NOMO-1 (cell line): ENCODE data around the gene METTL21A.
A peak's percentile ranks its signal among the peaks of the same experiment; 100 is the strongest.

Experiments
- DNase-seq, 2 experiments: peaks; one replicate each; lab custom pipeline; 2025; ENCODE audit not compliant: unreplicated experiment in 2 of 2; lab: John Stamatoyannopoulos, UW

The METTL21A gene

GRCh38 chr2:207624185-207625013 is 795 bp downstream of the METTL21A start:
- DNase-seq, result peak; percentile 69 to 76

DNA sequence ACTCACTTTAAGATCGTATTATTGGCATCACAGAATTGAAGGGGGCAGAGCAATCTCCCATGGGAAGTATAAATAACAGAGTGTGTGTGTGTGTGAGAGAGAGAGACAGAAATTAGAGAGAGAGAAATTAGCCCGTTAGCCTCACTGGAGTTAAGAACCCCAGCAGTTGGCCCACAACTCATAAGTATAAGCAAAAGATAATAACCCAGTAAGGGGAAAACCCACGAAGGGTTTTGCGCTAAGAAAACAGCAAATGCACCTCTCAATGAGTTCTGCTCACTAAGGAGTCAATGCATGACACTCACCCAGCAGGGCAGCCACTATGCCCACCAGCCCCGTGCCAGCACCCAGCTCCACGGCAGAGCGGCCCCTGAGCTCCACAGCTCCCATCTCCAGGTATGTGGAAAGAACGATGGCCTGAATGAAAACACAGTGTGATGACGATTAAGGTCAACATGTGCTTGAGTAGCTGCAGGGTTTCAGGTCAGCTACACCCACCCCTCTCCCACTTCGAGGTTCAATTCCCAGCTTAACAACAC is 3.6 kb downstream of the METTL21A start:
- DNase-seq, result no peak

DNA sequence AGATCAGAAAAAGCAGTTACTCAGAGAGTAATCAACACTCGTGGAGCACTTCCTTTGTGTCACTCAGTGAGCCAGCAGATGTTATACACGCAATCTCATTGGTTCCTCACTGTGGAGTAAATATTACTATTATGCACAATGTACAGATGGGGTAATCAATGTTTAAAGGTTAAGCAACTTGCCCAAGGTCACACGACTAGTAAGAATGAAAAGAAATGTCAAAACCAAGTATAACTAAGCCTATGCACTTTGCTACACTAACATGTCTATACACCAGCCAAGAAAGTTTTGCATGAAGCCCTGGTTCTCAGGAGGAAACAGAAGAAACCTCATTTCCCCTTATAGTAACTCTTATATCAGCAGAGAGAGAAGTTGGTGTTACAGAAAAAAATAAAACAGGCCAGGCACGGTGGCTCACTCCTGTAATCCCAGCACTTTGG is 5.4 kb downstream of the METTL21A start:
- peak; percentile 48 to 94 for DNase-seq

DNA sequence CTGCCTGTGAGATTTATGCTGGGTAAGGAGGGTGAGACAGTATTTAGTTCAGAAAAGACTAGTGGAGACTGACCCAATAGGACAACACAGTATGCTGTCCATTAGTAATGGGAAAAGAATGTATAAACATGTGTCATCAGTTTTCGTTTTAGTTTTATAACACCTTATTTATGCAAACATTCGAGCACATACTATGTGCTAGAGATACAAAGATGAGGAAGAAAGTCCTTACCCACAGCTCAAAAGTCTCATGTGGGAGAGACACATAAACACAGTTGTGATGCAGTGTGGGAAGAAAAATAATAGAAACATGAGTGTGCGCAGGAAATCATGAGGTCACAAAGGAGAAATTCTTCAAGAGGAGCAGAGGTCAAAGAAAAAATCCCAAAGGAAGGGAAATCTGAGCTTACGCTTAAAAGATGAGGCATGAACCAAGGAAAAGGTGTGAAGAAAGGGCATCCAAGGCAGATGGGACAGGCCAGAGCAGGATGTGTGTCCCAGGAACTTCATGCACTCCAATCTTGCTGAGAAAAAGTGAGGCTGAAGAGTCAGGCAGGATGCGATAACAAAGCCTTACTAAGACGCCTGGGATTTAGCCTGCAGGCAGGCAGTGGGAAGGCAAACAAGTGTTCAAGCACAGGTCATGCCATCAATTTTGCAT is 8.1 kb downstream of the METTL21A start:
- no peak for DNase-seq

DNA sequence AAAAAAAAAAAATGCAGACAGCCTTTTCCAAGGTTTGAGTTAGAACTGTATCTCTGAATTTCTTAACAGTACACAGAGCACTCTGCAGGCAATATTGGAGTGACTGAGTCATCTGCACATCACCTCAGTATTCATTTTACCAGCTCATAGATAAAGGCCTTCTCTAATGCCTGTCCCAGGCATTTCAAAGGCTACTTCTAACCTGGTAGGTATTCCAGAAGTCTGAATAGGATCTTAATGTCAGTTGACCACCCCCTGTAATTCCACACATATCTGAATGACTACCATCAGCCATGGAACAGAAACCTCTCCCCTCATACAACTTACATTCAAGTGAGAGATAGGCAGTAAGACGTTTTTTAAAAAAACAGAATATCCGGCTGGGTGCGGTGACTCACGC is 9.0 kb downstream of the METTL21A start:
- no peak for DNase-seq

- no peak for DNase-seq
Observed at GRCh38 chr2:207614824-207615223, 10.4 kb downstream of the METTL21A start.

GRCh38 chr2:207612714-207613113 is 12.5 kb downstream of the METTL21A start:
- no peak for DNase-seq

DNA sequence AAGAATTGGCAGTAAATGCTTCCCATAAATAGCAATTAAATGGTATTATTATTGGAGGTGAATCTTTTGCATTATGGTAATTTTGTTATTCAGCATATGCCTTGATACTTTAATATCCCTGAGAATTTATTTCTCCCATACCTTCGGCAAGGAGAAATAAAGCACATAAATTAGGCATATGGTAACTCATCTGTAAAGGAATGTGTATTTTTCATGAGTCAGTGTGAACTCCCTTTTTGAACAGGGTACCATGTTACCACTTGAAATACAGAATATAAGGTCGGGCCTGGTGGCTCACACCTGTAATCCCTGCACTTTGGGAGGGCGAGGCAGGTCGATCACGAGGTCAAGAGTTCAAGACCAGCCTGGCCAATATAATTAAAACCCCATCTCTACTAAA is 18.4 kb downstream of the METTL21A start:
- DNase-seq, result no peak

- no peak for DNase-seq
Observed at GRCh38 chr2:207606399-207606798, 18.8 kb downstream of the METTL21A start.

DNA sequence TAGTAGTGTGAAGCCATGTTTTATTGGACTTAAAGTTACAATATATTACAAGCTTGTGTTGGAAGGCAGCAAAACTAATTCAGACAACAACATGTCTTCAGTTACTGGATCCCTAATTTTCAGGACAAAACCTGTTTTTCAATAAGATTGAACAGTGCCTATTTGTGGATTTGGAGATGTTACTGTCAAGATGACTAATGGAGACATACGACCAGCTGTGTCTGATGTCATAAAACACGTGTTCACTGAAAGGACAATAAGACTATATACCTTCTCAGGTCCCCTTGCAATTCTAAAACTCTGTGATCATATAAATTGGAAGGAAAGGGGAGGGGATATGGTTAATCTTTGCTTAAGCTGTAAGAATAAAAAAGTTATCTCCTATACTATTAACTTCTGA is 21.7 kb downstream of the METTL21A start:
- DNase-seq, result no peak

DNA sequence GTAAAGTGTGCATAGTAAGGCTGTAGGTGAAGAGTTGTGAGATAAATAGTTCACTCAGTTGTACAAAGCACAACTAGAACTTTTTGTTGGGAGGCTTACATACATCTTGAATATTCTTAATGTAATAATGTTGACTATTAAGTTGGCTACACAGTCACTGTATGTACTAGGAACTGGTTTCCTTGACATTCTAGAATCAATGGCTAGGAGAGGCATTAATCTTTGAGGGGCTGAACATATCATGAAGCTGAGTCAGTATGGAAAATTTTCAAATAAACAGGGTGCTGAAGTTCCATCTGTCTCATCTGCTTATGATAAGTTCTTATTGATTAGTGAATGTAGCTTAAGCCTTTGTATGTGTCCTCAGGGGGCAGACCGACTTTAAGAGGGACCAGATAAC is 23.4 kb downstream of the METTL21A start:
- no peak for DNase-seq

GRCh38 chr2:207600231-207600630 is 25.0 kb downstream of the METTL21A start:
- DNase-seq, result no peak

- DNase-seq, result no peak
Observed at GRCh38 chr2:207599636-207600035, 25.6 kb downstream of the METTL21A start.

DNA sequence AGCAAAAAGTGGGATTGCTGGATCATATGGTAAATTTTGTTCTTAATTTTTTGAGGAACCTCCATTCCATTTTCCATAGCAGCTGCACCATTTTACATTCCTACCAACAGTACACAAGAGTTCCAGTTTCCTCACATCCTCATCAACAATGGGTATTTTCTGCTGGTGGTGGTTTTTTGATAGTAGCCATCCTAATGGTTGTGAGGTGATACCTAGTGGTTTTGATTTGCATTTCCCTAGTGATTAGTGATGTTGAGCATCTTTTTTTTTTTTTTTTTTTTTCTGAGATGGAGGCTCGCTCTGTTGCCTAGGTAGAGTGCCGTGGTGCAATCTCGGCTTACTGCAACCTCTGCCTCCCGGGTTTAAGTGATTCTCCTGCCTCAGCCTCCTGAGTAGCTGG is 30.5 kb downstream of the METTL21A start:
- DNase-seq, result no peak

DNA sequence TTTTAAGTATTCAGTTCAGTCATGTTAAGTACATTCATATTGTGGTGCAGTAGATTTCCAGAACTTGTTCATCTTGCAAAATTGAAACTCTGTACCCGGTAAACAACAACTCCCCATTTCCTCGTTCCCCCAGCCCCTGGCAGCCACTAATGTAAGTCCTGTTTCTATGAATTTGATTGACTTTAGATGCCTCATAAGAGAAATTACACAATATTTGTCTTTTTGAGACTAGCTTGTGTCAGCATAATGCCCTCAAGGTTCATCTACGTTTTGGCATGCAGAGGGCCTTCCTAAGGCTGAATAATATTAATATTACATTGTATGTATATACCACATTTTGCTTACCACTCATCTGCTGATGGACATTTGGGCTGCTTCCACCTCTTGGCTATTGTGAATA is 30.9 kb downstream of the METTL21A start:
- no peak for DNase-seq

DNA sequence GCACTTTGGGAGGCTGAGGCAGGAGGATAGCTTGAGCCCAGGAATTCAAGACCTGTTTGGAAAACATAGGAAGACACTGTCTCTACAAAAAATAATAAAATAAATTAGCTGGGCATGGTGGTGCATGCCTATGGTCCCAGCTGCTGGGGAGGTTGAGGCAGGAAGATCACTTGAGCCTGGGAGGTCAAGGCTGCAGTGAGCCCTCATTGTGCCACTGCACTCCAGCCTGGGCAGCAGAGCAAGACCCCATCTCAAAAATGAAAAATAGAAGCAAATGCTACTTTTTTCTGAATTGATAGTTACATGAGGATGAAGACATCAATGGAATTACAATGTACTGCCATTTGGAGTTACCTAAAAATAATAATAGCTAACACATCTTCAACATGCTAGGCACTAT is 31.9 kb downstream of the METTL21A start:
- no peak for DNase-seq

DNA sequence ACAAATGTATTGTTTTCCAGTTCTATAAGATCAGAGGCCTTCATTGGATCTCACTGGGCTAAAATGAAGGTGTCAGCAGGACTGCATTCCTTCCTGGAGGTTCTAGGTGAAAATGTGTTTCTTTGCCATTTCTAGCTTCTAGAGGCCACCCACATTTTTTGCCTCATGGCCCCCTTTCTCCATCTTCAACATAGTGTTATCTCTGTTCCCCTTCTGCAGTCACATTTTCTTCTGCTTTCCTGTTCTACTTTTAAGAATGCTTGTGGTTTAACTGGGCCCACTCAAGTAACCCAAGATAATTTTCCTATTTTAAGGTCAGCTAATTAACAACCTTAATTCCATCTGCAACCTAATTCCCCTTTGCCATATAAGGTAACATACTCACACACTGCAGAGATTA is 36.1 kb downstream of the METTL21A start:
- no peak for DNase-seq

GRCh38 chr2:207587305-207587704 is 37.9 kb downstream of the METTL21A start:
- no peak for DNase-seq

GRCh38 chr2:207584952-207585351 is 40.2 kb downstream of the METTL21A start:
- no peak for DNase-seq

DNA sequence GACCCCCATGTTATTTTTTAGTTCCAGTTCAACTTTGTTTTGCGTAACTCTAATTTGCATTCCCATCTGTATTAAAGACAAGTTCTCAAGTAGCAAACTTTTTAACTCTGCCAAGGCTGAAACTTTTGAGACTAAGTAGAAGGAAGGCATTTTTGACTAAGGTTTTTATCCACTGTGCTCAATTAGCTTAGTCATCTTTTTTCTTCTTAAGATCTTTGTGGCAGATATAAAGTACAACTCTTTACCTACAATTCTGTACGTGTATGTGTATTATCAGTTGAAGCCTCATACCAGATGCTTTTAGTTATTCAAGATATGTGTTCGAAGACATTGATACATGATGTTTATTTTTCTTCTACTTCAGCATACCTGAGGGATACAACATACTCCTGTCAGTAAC is 53.8 kb downstream of the METTL21A start:
- DNase-seq, result no peak

GRCh38 chr2:207567671-207568070 is 57.5 kb downstream of the METTL21A start:
- DNase-seq, result no peak
